ENCODE results near the gene COL4A5.

DNA sequence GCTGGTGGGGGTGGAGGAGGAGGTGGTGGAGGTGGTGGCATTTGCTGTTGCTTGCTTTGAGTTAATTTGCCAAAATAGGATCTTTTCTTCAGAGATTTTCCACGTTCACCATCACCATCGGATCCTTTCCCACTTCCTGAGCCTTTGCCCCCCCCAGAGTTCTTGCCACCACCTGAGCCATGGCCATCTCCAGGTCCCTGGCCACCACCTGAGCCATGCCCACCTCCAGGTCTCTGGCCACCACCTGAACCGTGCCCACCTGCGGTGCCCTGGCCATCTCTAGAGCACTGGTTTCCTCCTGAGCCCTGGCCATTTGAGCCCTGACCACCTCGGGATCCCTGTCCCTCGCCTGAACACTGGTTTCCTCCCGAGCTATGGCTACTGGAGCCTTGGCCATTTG lies 294.8 kb downstream of the COL4A5 start:
- TF ChIP-seq, protein P1, sequence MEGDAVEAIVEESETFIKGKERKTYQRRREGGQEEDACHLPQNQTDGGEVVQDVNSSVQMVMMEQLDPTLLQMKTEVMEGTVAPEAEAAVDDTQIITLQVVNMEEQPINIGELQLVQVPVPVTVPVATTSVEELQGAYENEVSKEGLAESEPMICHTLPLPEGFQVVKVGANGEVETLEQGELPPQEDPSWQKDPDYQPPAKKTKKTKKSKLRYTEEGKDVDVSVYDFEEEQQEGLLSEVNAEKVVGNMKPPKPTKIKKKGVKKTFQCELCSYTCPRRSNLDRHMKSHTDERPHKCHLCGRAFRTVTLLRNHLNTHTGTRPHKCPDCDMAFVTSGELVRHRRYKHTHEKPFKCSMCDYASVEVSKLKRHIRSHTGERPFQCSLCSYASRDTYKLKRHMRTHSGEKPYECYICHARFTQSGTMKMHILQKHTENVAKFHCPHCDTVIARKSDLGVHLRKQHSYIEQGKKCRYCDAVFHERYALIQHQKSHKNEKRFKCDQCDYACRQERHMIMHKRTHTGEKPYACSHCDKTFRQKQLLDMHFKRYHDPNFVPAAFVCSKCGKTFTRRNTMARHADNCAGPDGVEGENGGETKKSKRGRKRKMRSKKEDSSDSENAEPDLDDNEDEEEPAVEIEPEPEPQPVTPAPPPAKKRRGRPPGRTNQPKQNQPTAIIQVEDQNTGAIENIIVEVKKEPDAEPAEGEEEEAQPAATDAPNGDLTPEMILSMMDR (tag by site-specific recombination; IDR thresholded peaks at IDR 0.05), result no peak
- no peak for TF ChIP-seq KLF7 (tag by site-specific recombination; IDR thresholded peaks at IDR 0.05; ENCODE audit: borderline replicate concordance)
- TF ChIP-seq ZNF624 (tag by site-specific recombination; IDR thresholded peaks at IDR 0.05), result no peak
- no peak for TF ChIP-seq SCRT1 (tag by site-specific recombination; IDR thresholded peaks at IDR 0.05; ENCODE audit: borderline replicate concordance)
- TF ChIP-seq ZNF157 (tag by site-specific recombination; IDR thresholded peaks at IDR 0.05), result no peak
- TF ChIP-seq ZBTB21 (tag by site-specific recombination; IDR thresholded peaks at IDR 0.05), result no peak
- TF ChIP-seq WT1 (tag by site-specific recombination; IDR thresholded peaks at IDR 0.05), result no peak
- TF ChIP-seq, protein P2, sequence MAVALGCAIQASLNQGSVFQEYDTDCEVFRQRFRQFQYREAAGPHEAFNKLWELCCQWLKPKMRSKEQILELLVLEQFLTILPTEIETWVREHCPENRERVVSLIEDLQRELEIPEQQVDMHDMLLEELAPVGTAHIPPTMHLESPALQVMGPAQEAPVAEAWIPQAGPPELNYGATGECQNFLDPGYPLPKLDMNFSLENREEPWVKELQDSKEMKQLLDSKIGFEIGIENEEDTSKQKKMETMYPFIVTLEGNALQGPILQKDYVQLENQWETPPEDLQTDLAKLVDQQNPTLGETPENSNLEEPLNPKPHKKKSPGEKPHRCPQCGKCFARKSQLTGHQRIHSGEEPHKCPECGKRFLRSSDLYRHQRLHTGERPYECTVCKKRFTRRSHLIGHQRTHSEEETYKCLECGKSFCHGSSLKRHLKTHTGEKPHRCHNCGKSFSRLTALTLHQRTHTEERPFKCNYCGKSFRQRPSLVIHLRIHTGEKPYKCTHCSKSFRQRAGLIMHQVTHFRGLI (tag by site-specific recombination; IDR thresholded peaks at IDR 0.05), result no peak
- TF ChIP-seq TRIM28 (IDR thresholded peaks at IDR 0.05; ENCODE audit: borderline replicate concordance, low read length), result no peak
- no peak for TF ChIP-seq TCF7L2 (IDR thresholded peaks at IDR 0.05; ENCODE audit: borderline replicate concordance, low read depth, low read length)
- no peak for TF ChIP-seq ZSCAN30 (tag by site-specific recombination; IDR thresholded peaks at IDR 0.05)
